ENCODE data around the gene TMEM26.

DNA sequence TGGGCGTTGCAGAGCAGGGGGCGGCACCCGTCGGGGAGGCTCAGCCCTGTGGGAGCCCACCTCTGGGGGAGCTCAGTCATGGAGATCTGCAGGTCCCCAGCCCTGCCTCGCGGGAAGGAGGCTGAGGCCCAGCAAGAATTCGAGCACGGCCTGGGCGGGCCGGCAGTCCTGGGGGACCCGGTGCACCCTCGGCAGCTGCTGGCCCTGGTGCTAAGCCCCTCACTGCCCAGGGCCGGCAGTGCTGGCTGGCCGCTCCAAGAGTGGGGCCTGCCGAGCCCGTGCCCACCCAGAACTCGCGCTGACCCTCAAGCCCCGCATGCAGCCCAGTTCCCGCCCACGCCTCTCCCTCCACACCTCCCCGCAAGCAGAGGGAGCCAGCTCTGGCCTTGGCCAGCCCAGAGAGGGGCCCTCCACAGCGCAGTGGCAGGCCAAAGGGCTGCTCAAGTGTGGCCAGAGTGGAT lies 76.2 kb downstream of the TMEM26 start:
- TF ChIP-seq, protein P1, sequence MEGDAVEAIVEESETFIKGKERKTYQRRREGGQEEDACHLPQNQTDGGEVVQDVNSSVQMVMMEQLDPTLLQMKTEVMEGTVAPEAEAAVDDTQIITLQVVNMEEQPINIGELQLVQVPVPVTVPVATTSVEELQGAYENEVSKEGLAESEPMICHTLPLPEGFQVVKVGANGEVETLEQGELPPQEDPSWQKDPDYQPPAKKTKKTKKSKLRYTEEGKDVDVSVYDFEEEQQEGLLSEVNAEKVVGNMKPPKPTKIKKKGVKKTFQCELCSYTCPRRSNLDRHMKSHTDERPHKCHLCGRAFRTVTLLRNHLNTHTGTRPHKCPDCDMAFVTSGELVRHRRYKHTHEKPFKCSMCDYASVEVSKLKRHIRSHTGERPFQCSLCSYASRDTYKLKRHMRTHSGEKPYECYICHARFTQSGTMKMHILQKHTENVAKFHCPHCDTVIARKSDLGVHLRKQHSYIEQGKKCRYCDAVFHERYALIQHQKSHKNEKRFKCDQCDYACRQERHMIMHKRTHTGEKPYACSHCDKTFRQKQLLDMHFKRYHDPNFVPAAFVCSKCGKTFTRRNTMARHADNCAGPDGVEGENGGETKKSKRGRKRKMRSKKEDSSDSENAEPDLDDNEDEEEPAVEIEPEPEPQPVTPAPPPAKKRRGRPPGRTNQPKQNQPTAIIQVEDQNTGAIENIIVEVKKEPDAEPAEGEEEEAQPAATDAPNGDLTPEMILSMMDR (IDR thresholded peaks at IDR 0.05; ENCODE audit: insufficient read depth, low read depth, low read length): no peak
- TF ChIP-seq EZH2 (IDR thresholded peaks at IDR 0.05; ENCODE audit: insufficient read depth, low read length): no peak
